Measurements from ENCODE around the gene FEM1B. TPM values are rescaled to one million over a fixed set of nuclear protein-coding genes. Genes with fewer than 3 reads are reported as not detected.

Gene FEM1B
- total RNA-seq = 30.4 and 58.1 TPM in 2 replicates

DNA sequence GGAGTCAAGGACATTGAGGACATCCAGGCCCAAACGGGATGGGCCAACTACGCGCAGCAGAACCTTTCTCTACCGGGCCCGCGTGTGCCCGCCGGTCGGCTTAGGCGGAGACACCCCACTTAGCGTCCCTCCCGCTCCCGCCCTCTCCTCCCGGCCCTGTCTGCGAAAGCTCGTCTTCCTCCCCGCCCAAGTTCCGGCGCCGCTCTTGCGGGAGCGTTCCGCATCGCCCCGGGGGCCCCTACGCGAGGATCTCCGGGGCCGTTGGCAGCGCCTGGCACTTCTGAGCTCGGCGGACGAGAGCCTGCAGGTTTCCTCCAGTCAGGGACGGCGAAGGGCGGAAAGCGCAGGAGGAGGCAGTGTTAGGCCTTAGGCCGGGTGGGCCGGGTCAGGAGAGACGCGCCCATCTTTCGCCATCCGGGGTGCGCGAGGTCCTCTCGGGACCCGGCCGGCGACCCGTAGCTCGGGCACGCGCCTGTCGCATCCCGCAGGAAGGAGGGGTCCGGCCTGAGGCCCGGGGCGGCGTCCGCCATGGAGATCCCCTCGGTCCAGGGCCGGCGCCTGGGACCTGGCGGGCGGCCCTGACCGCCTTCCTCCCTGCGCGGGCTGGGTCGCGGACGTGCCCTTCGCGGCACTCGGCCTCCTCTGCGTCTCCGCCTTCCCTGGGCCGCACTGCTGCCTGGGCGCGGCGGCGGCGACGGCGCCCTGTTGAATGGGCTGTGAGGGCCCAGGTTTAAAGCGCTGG, at the start of gene FEM1B:
Gene FEM1B (plus strand): TSS at position 143 of the 742 bp plus-strand sequence. CDS start 673 bp downstream, outside the sequence.

GRCh38 chr15:68229386-68230156, 48.0 kb upstream of the FEM1B start, which contains the start of gene CLN6:
Gene CLN6 (minus strand): TSS chr15:68229728. CDS start chr15:68229584, 144 bp downstream.

Other genes starting within 250 kb of the FEM1B start
- 2.9 and 5.2 TPM in 2 replicates for gene PIAS1, start 223.4 kb upstream of the FEM1B start, total RNA-seq
- gene CALML4, start 72.4 kb upstream of the FEM1B start, total RNA-seq = 1.2 and 2.7 TPM in 2 replicates
- 4.4 and 7.1 TPM in 2 replicates for gene CLN6, start 48.0 kb upstream of the FEM1B start, total RNA-seq
- gene ITGA11, start 154.4 kb downstream of the FEM1B start, total RNA-seq = 0.63 and 22.3 TPM in 2 replicates

All from bronchial smooth muscle cell (primary cell).